HepG2 (cell line): ENCODE measurements around the gene LIME1. TPM values are rescaled to one million over a fixed set of nuclear protein-coding genes. Genes with fewer than 3 reads are reported as not detected.

Experiments
- BCL6 ChIP-seq: IDR thresholded peaks from 2 replicates; pipeline ENCODE4 v1.6.1; 2016; ENCODE audit warnings: missing genetic modification reagents, missing compliant biosample characterization
- E2F2 ChIP-seq: sonication (generic); formaldehyde crosslinking; IDR thresholded peaks from 2 replicates; pipeline ENCODE4 v1.4.0; 2020; ENCODE audit warnings: missing genetic modification reagents, borderline replicate concordance
- ETV5 ChIP-seq: IDR thresholded peaks from 2 replicates; pipeline ENCODE4 v1.6.1; 2018; ENCODE audit warnings: missing biosample characterization, missing genetic modification reagents, inconsistent platforms, borderline replicate concordance
- FOXO1 ChIP-seq: sonication (generic); formaldehyde crosslinking; IDR thresholded peaks from 2 replicates; pipeline ENCODE4 v1.4.0; 2020; ENCODE audit warnings: missing genetic modification reagents
- NFIC ChIP-seq: IDR thresholded peaks from 2 replicates; pipeline ENCODE4 v1.6.1; 2012; ENCODE audit warnings: mild to moderate bottlenecking, low read length, inconsistent platforms
- POLR2AphosphoS2 ChIP-seq: IDR thresholded peaks from 2 replicates; pipeline ENCODE4 v1.6.1; 2011; ENCODE audit warnings: low read depth, low read length, improper control_type of control experiment
- ZNF234 ChIP-seq: sonication (generic); formaldehyde crosslinking; conservative IDR thresholded peaks from 2 replicates; pipeline ENCODE4 v1.5.1; 2020; ENCODE audit warnings: mild to moderate bottlenecking, missing genetic modification reagents
- ZNF235 ChIP-seq: sonication (generic); formaldehyde crosslinking; IDR thresholded peaks from 2 replicates; pipeline ENCODE4 v1.8.1; 2023; ENCODE audit warnings: mild to moderate bottlenecking, missing genetic modification reagents, borderline replicate concordance
- ZSCAN29 ChIP-seq: sonication (generic); formaldehyde crosslinking; conservative IDR thresholded peaks from 2 replicates; pipeline ENCODE4 v1.4.0; 2020; ENCODE audit warnings: mild to moderate bottlenecking, missing genetic modification reagents
- polyA plus RNA-seq, 8 experiments: library from polyadenylated mRNA; depleted of rRNA in 3 of 8; stranded (reverse) in 7 of 8; unstranded in 1 of 8; fragments of >200 nt; fragmentation: Illumina TruSeq in 4 of 8; extraction: Trizol in 4 of 8; gene quantifications; 2 replicates each; pipeline versions ENCODE4 v1.2.1 to v1.2.3, GENCODE V29; 2011 to 2016; ENCODE audit warnings: low read depth in 4 of 8, missing spikeins in 1 of 8, mixed read lengths in 1 of 8; ENCODE audit not compliant: insufficient read depth in 1 of 8
- total RNA-seq, 5 experiments: library from RNA; depleted of rRNA; stranded (reverse); fragments of >200 nt; fragmentation: Illumina TruSeq; extraction: Trizol; gene quantifications; 2 replicates each; pipeline ENCODE4 v1.2.3, GENCODE V29; 2016; ENCODE audit warnings: low read depth in 1 of 5
- TF ChIP-seq, protein P1 (sequence below): sonication (generic); formaldehyde crosslinking; IDR thresholded peaks from 2 replicates; pipeline ENCODE4 v1.4.0; 2020; ENCODE audit warnings: mild to moderate bottlenecking, missing genetic modification reagents
- TF ChIP-seq, protein P2 (sequence below): sonication (generic); formaldehyde crosslinking; IDR thresholded peaks from 2 replicates; pipeline ENCODE4 v1.9.0; 2022; ENCODE audit warnings: missing genetic modification reagents, mild to moderate bottlenecking, borderline replicate concordance
- TF ChIP-seq, protein P3 (sequence below): sonication (generic); formaldehyde crosslinking; IDR thresholded peaks from 2 replicates; pipeline ENCODE4 v1.5.0; 2020; ENCODE audit warnings: mild to moderate bottlenecking, missing genetic modification reagents, borderline replicate concordance

The LIME1 gene
- total and polyA plus RNA-seq, 2 of the 13 experiments (the other 11 are each of a cell fraction or from before 2014, with no cell fraction given): 13.0 to 61.5 TPM

DNA sequence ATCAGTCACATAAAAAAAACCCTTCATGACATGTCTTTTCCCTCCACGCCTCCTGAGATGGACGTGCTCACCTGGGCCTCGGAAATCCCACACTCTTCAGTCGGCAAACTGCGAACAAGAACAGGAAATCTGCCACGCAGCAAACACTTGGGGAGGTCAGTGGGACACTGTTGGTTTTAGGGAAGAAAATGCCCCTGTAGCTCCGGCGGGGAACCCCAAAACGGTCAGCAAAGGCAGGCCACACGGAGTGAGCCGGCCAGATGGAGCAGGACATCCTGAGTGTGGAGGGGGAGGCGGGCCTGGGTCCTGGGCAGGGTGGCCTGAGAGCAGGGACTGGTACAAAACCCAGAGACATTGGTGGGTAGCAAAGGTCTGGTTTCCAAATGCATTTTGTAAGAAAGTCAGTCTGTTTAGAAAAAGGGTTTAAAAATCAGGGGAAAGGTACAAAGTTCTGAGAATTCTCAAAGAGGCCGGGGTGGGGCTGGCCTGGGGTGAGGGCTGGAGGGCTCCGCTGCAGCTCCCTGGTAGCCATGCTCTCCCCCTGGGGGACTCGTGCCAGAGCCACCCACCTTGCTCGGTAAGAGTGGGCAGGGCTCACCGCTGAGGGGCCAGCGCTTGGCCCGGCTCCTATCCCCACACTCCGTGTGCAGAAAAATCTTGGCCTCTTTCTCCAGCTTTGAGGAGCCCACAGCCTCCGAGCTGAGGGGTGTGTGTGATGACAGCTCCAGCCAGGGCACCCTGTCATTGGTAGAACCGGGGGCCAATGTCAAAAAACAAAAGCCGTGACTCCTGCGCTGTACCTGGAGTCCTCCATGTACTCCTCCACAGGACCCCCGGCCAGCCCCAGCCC is 8.3 kb downstream of the LIME1 start (continued):
- TF ChIP-seq, protein P1, sequence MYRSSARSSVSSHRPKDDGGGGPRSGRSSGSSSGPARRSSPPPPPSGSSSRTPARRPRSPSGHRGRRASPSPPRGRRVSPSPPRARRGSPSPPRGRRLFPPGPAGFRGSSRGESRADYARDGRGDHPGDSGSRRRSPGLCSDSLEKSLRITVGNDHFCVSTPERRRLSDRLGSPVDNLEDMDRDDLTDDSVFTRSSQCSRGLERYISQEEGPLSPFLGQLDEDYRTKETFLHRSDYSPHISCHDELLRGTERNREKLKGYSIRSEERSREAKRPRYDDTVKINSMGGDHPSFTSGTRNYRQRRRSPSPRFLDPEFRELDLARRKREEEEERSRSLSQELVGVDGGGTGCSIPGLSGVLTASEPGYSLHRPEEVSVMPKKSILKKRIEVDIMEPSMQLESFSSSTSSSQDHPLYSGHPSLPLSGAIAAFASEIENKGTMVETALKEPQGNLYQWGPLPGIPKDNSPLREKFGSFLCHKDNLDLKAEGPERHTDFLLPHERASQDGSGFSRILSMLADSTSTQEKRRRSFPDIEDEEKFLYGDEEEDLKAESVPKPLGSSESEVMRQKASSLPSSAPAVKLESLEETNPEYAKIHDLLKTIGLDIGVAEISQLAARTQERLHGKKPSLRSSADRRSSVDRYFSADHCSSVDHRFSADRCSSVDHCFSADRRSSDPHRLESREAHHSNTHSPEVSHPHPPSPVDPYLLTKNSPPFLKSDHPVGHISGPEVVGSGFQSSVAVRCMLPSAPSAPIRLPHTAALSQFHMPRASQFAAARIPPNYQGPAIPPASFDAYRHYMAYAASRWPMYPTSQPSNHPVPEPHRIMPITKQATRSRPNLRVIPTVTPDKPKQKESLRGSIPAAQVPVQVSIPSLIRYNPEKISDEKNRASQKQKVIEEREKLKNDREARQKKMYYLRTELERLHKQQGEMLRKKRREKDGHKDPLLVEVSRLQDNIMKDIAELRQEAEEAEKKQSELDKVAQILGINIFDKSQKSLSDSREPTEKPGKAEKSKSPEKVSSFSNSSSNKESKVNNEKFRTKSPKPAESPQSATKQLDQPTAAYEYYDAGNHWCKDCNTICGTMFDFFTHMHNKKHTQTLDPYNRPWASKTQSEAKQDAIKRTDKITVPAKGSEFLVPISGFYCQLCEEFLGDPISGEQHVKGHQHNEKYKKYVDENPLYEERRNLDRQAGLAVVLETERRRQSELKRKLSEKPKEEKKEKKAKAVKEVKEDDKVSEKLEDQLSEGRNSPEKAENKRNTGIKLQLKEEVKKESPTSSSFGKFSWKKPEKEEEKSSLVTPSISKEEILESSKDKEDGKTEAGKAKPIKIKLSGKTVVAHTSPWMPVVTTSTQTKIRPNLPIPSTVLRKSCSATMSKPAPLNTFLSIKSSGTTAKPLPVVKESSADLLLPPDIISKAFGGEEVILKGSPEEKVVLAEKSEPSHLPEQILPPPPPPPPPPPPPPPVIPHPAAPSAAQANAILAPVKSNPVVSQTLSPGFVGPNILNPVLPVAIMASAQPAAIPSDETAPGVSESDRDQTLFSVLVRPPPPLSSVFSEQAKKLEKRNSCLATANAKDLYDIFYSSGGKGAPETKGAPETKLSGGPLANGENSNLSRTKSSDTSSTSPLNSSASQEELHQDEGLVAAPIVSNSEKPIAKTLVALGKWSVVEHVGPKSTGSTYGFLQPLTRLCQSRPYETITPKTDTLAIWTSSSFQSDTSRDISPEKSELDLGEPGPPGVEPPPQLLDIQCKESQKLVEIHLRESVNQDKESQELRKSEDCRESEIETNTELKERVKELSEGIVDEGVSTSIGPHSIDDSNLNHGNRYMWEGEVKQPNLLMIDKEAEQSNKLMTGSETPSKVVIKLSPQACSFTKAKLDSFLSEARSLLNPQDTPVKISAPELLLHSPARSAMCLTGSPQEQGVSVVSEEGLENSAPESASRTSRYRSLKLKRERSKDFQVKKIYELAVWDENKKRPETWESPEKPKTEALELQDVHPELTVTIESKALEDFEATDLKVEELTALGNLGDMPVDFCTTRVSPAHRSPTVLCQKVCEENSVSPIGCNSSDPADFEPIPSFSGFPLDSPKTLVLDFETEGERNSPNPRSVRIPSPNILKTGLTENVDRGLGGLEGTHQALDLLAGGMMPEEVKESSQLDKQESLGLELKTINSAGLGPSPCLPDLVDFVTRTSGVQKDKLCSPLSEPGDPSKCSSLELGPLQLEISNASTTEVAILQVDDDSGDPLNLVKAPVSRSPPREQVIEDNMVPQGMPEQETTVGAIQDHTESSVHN (CRISPR knock-in tag): 0 out of 2 replicates have a peak, but pooled peaks have one; percentile 72
- TF ChIP-seq ZNF234 (CRISPR knock-in tag) (no peak), POLR2AphosphoS2 (no peak; the same call in 1 of the 2 replicates), FOXO1 (no peak), ZSCAN29 (CRISPR knock-in tag) (no peak; the same call in 1 of the 2 replicates), E2F2 (CRISPR knock-in tag) (no peak), ZNF235 (CRISPR knock-in tag) (no peak), BCL6 (CRISPR knock-in tag) (no peak), NFIC (no peak; the same call in 1 of the 2 replicates), ETV5 (no peak)
- TF ChIP-seq, protein P2, sequence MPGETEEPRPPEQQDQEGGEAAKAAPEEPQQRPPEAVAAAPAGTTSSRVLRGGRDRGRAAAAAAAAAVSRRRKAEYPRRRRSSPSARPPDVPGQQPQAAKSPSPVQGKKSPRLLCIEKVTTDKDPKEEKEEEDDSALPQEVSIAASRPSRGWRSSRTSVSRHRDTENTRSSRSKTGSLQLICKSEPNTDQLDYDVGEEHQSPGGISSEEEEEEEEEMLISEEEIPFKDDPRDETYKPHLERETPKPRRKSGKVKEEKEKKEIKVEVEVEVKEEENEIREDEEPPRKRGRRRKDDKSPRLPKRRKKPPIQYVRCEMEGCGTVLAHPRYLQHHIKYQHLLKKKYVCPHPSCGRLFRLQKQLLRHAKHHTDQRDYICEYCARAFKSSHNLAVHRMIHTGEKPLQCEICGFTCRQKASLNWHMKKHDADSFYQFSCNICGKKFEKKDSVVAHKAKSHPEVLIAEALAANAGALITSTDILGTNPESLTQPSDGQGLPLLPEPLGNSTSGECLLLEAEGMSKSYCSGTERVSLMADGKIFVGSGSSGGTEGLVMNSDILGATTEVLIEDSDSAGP (CRISPR knock-in tag): no peak
- TF ChIP-seq, protein P3, sequence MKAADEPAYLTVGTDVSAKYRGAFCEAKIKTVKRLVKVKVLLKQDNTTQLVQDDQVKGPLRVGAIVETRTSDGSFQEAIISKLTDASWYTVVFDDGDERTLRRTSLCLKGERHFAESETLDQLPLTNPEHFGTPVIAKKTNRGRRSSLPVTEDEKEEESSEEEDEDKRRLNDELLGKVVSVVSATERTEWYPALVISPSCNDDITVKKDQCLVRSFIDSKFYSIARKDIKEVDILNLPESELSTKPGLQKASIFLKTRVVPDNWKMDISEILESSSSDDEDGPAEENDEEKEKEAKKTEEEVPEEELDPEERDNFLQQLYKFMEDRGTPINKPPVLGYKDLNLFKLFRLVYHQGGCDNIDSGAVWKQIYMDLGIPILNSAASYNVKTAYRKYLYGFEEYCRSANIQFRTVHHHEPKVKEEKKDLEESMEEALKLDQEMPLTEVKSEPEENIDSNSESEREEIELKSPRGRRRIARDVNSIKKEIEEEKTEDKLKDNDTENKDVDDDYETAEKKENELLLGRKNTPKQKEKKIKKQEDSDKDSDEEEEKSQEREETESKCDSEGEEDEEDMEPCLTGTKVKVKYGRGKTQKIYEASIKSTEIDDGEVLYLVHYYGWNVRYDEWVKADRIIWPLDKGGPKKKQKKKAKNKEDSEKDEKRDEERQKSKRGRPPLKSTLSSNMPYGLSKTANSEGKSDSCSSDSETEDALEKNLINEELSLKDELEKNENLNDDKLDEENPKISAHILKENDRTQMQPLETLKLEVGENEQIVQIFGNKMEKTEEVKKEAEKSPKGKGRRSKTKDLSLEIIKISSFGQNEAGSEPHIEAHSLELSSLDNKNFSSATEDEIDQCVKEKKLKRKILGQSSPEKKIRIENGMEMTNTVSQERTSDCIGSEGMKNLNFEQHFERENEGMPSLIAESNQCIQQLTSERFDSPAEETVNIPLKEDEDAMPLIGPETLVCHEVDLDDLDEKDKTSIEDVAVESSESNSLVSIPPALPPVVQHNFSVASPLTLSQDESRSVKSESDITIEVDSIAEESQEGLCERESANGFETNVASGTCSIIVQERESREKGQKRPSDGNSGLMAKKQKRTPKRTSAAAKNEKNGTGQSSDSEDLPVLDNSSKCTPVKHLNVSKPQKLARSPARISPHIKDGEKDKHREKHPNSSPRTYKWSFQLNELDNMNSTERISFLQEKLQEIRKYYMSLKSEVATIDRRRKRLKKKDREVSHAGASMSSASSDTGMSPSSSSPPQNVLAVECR (CRISPR knock-in tag): peak; percentile 54; the same call in 1 of the 2 replicates
